Adrenal gland (tissue), 12 donors: ENCODE data around the gene SLIT3. TPM values are rescaled to one million over a fixed set of nuclear protein-coding genes. Genes with fewer than 3 reads are reported as not detected.

Experiments
- DNase-seq, 7 donors: peaks; one replicate each; pipeline ENCODE4 v3.0.0-alpha.2; 2019 to 2020
- H3K27ac ChIP-seq, 5 donors: fragments of 200-600 bp; sonication (generic) in 4 of 5; 1 replicate in 3 of 5; 2 replicates in 2 of 5; pipeline versions ENCODE4 v1.5.1 to v1.8.0; 2016 to 2020; ENCODE audit warnings: mild to moderate bottlenecking in 1 of 5
- H3K27me3 ChIP-seq: fragments of 200-600 bp; 2 replicates; pipeline ENCODE4 v1.8.0; 2021
- H3K36me3 ChIP-seq, 2 donors: fragments of 200-600 bp; replicated peaks in 1 of 2; 1 replicate in 1 of 2; 2 replicates in 1 of 2; pipeline versions ENCODE4 v1.5.1 to v1.8.0; 2018 to 2022
- H3K4me1 ChIP-seq, 2 donors: fragments of 200-600 bp; replicated peaks in 1 of 2; 1 replicate in 1 of 2; 2 replicates in 1 of 2; pipeline versions ENCODE4 v1.5.1 to v1.8.0; 2018 to 2021
- H3K4me3 ChIP-seq, 4 donors: fragments of 200-600 bp; sonication (generic) in 3 of 4; one replicate each; pipeline ENCODE4 v1.5.1; 2016 to 2018
- H3K9me3 ChIP-seq, 3 donors: fragments of 200-600 bp; sonication (generic) in 1 of 3; replicated peaks in 1 of 3; 1 replicate in 2 of 3; 2 replicates in 1 of 3; pipeline versions ENCODE4 v1.5.1 to v1.8.0; 2016 to 2021
- CTCF ChIP-seq, 6 experiments: fragments of 450-650 bp in 4 of 6; fragments of 200-600 bp in 2 of 6; sonication (generic) in 1 of 6; IDR thresholded peaks; 1 replicate in 5 of 6; 2 replicates in 1 of 6; pipeline versions ENCODE4 v1.5.1 to v1.8.0; 2016 to 2021; ENCODE audit warnings: antibody characterized with exemption in 6 of 6, mild to moderate bottlenecking in 2 of 6, moderate library complexity in 1 of 6
- POLR2A ChIP-seq, 2 donors: fragments of 450-650 bp; IDR thresholded peaks; one replicate each; pipeline ENCODE4 v1.6.1; 2017; ENCODE audit warnings: antibody characterized with exemption in 2 of 2, mild to moderate bottlenecking in 2 of 2, moderate library complexity in 1 of 2
- WGBS, 4 donors: extraction: QIAGEN DNeasy Blood & Tissue Kit in 2 of 4; methylation state at CpG; one replicate each; pipeline versions ENCODE4 v1.1.5 to v1.1.7; 2013 to 2017; 5-methylcytosine and 5-hydroxymethylcytosine counted together
- intact Hi-C, 2 donors: fragments of 100-400 bp; cut with DNase I; formaldehyde crosslinking; loops; one replicate each; pipeline versions ENCODE4 v1.14.1 to v1.15.0; 2022 to 2023
- polyA plus RNA-seq, 3 donors: library from polyadenylated mRNA; stranded (reverse); fragments of 200-250 nt in 2 of 3; fragments of 350-450 nt in 1 of 3; fragmentation: Illumina TruSeq in 1 of 3; extraction: RNeasy Lipid Tissue Mini Kit (QIAGEN cat#74804) in 1 of 3; gene quantifications; one replicate each; pipeline ENCODE4 v1.2.3, GENCODE V29; 2013 to 2014
- total RNA-seq, 9 donors: library from RNA; depleted of rRNA in 4 of 9; stranded (reverse); fragments of >200 nt in 4 of 9; fragments of 120-200 nt in 1 of 9; fragmentation: NEBNext Ultra II Directional in 1 of 9; extraction: Animal tissue kit (Norgen Biotek cat#: 25700) in 1 of 9; gene quantifications; one replicate each; pipeline versions ENCODE4 v1.1.0 to v1.2.4, GENCODE V29; 2013 to 2023
- donor health status: healthy with polysubstance abuse.
- donor health status: Bipolar disorder and iron deficiency.
- donor health status: DM: yes; HTN: yes; CAD: no.
- donor health status: DM: no; HTN: no; CAD: no.
- donor health status: DM: no; HTN: no; CAD: no.
- donor health status: DM: yes; HTN: yes; CAD: no.

SLIT3 gene
- total and polyA plus RNA-seq, 12 donors = 10.0 to 94.1 (median 32.8) TPM

DNA sequence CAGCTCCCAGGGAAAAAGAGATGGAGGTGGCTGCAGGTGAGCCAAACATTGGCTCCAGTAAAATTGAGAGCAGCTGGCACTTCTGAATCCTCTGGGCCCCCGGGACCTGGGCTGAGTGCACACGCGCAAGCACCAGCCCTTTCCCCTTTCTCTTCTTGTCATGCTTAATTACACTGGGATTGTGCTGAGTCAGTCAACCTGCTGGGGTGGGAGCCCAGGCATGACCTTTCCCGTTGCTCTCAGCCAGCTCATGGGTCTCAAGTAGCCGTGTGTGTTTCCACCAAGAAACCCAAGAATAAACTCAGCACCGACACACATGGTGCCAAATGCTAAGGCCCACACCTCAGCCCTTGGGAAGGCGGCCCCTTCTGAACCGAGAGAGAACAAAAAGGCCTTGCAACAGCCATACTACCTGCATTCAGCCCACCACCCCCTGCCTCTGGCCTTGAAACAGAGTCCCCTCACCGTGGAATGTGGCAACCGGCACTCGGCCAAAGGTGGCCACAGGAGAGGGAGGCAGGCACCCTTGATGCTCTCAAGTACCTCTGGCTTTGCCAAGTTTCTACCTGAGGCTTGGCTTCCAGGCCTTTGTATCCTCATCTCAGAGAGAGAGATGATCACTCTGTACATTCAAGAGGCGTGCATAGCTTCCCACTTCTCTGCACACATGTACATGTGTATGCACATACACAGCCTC, 28.1 kb downstream of the SLIT3 start:
- WGBS, 4 donors = 81 to 88% (median 81%) methylated on average over 9 to 12 of the region's 12 CpGs
- TF ChIP-seq CTCF (IDR thresholded peaks at IDR 0.05) (no peak), POLR2A (IDR thresholded peaks at IDR 0.05) (no peak)
- Histone ChIP-seq H3K27me3 (no peaks in the 10 kb centered on the region), H3K9me3 (no peaks in the 10 kb centered on the region), H3K27ac (no peak overlapping the region), H3K4me1 (no peaks in the 10 kb centered on the region), H3K36me3 (no peaks in the 10 kb centered on the region), H3K4me3 (no peak overlapping the region)
- intact Hi-C loops = no loop called here
- DNase-seq = no peak

DNA sequence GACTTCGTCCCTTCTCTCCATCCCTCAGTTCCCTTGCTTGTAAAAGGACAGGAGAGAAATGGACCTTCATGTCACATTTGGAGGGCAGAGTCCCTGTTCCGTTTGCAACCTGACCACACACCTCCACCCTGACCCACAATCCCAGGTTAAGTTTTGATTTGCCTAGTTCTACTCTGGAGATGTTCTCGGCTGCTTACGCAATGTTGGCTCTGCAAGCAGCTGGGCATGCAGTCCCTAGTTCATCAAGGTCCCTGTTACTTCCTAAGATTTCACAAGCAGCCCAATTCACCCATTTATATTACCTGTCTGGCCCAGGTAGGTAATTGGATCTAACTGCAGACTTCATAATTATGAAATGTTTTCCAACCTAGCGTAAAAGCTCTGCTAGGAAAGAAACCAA, 28.8 kb downstream of the SLIT3 start:
- TF ChIP-seq CTCF (IDR thresholded peaks at IDR 0.05) = no peak
- TF ChIP-seq POLR2A (IDR thresholded peaks at IDR 0.05) = no peak
- DNase-seq = no peak
- no peaks in the 10 kb centered on the region for H3K9me3 ChIP-seq
- no peak overlapping the region for H3K27ac ChIP-seq
- H3K4me1 ChIP-seq = no peaks in the 10 kb centered on the region
- intact Hi-C loops = no loop called here
- no peaks in the 10 kb centered on the region for H3K36me3 ChIP-seq
- no peaks in the 10 kb centered on the region for H3K27me3 ChIP-seq
- WGBS, 4 donors = 90 to 94% (median 92%) methylated on average over 5 of the region's 5 CpGs
- no peak overlapping the region for H3K4me3 ChIP-seq

- TF ChIP-seq CTCF (IDR thresholded peaks at IDR 0.05) (no peak), POLR2A (IDR thresholded peaks at IDR 0.05) (no peak)
- no peak overlapping the region for H3K27ac ChIP-seq
- WGBS, 4 donors = 75 to 81% (median 80%) methylated on average over 3 of the region's 3 CpGs
- intact Hi-C loops = no loop called here
- H3K4me3 ChIP-seq = no peak overlapping the region
- H3K36me3 ChIP-seq = no peaks in the 10 kb centered on the region
- H3K9me3 ChIP-seq = no peaks in the 10 kb centered on the region
- DNase-seq = no peak
- H3K4me1 ChIP-seq = no peaks in the 10 kb centered on the region
- H3K27me3 ChIP-seq = no peaks in the 10 kb centered on the region
Measured at GRCh38 chr5:169270827-169271226, 30.1 kb downstream of the SLIT3 start.

DNA sequence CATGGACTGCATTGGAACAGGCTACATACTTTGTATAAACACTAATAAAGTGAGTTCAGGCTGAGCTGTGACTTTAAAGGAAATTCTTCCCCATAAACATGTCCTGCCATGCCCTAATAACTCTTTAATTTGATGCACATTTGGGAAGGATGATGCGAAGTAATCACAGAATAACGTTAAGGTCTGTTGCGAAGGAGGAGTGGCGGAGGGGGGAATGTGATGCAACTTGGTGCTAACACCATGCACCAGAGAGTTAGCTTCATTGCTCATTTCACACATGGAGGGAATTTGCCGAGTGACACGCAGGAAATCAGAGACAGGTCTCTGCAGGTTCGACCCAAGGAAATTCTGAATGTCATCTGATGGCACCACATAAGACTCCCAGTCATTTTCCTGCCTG, 32.9 kb downstream of the SLIT3 start:
- WGBS, 4 donors = 76 to 90% (median 87%) methylated on average over 7 of the region's 7 CpGs
- intact Hi-C loops = no loop called here

More for the DNA sequence above, 32.9 kb downstream of the SLIT3 start:
- no peak overlapping the region for H3K4me3 ChIP-seq
- H3K4me1 ChIP-seq = no peaks in the 10 kb centered on the region
- no peak overlapping the region for H3K27ac ChIP-seq
- H3K27me3 ChIP-seq = no peaks in the 10 kb centered on the region
- no peak for DNase-seq
- no peaks in the 10 kb centered on the region for H3K9me3 ChIP-seq
- no peak for TF ChIP-seq POLR2A (IDR thresholded peaks at IDR 0.05)
- TF ChIP-seq CTCF (IDR thresholded peaks at IDR 0.05) = no peak
- no peaks in the 10 kb centered on the region for H3K36me3 ChIP-seq
